Cardiac septum (tissue), 1 donor: ENCODE data around the gene RNPS1. TPM values are rescaled to one million over a fixed set of nuclear protein-coding genes. Genes with fewer than 3 reads are reported as not detected.

Source experiments
- DNase-seq: peaks from one replicate; pipeline ENCODE4 v3.0.0-alpha.2; 2020; ENCODE audit warnings: low spot score
- intact Hi-C: fragments of 100-400 bp; cut with DNase I; formaldehyde crosslinking; loops from one replicate; pipeline ENCODE4 v1.14.0; 2022
- long read RNA-seq: library from polyadenylated mRNA; unstranded; transcript quantifications from one replicate; pipeline ENCODE4 v2.0.0, GENCODE V29; 2021
- total RNA-seq: library from RNA; stranded (reverse); fragmentation: NEBNext Ultra II Directional; extraction: Animal tissue kit (Norgen Biotek cat#: 25700); gene quantifications from one replicate; pipeline ENCODE4 v1.2.1, GENCODE V29; 2021
- donor health status: DM: no; HTN: no; CAD: no.

Gene RNPS1
- total RNA-seq, result 106 TPM
- long read RNA-seq, transcript RNPS1-203 (8 exons, 2,069 nt), result minor isoform, 6 of 159 reads
- long read RNA-seq, transcript RNPS1-202 (8 exons, 2,241 nt), result major isoform, 87 of 159 reads
- long read RNA-seq, transcript RNPS1-220 (7 exons, 2,037 nt), result minor isoform, 34 of 159 reads
- long read RNA-seq, partial matches to known transcripts, result 2 of 159 reads
- long read RNA-seq, other reads (novel, unspliced or antisense), result 14 of 159 reads

- DNase-seq, result peak; percentile 96
- intact Hi-C loops, result loop anchor here (1.0 to 10.0 kb wide), 2 partner anchors 17 to 247 kb away; partner anchors contain the start of genes ATP6V0C and ECI1
Observed at GRCh38 chr16:2267913-2268666, at the start of gene RNPS1. Gene RNPS1 (minus strand): TSS chr16:2268126. CDS start chr16:2264643, 3,483 bp downstream.

GRCh38 chr16:2317231-2318020, 49.5 kb upstream of the RNPS1 start:
- no peak for DNase-seq
- intact Hi-C loops, result no loop called here

- intact Hi-C loops, result no loop called here
- DNase-seq, result no peak
Observed at GRCh38 chr16:2308089-2308962, 40.4 kb upstream of the RNPS1 start.

GRCh38 chr16:2299915-2300192, 31.9 kb upstream of the RNPS1 start:
- no peak for DNase-seq
- intact Hi-C loops, result no loop called here

GRCh38 chr16:2299121-2299914, 31.4 kb upstream of the RNPS1 start:
- intact Hi-C loops, result no loop called here
- no peak for DNase-seq

GRCh38 chr16:2298621-2299020, 30.7 kb upstream of the RNPS1 start:
- intact Hi-C loops, result no loop called here
- DNase-seq, result no peak

- no peak for DNase-seq
- intact Hi-C loops, result no loop called here
Observed at GRCh38 chr16:2297506-2297860, 29.6 kb upstream of the RNPS1 start.

GRCh38 chr16:2296661-2297505, 29.0 kb upstream of the RNPS1 start:
- DNase-seq, result no peak
- intact Hi-C loops, result no loop called here

- DNase-seq, result no peak
- intact Hi-C loops, result no loop called here
Observed at GRCh38 chr16:2295056-2295798, 27.3 kb upstream of the RNPS1 start.

- no peak for DNase-seq
- intact Hi-C loops, result no loop called here
Observed at GRCh38 chr16:2292221-2292620, 24.3 kb upstream of the RNPS1 start.

GRCh38 chr16:2289282-2289681, 21.4 kb upstream of the RNPS1 start:
- intact Hi-C loops, result no loop called here
- no peak for DNase-seq

GRCh38 chr16:2288726-2289125, 20.8 kb upstream of the RNPS1 start:
- no peak for DNase-seq
- intact Hi-C loops, result no loop called here

GRCh38 chr16:2287916-2288547, 20.1 kb upstream of the RNPS1 start:
- intact Hi-C loops, result no loop called here
- no peak for DNase-seq

GRCh38 chr16:2286550-2286949, 18.6 kb upstream of the RNPS1 start:
- no peak for DNase-seq
- intact Hi-C loops, result no loop called here

GRCh38 chr16:2285731-2286191, 17.8 kb upstream of the RNPS1 start:
- no peak for DNase-seq
- intact Hi-C loops, result no loop called here

- no peak for DNase-seq
- intact Hi-C loops, result no loop called here
Observed at GRCh38 chr16:2284797-2285576, 17.1 kb upstream of the RNPS1 start.
